RWPE1 (cell line): ENCODE measurements around the gene PPM1G.

ENCODE experiments used
- CTCF ChIA-PET: fragments of 350-600 bp; sonication (Branson Sonifier 250); formaldehyde crosslinking; extraction: SDS; loops from one replicate; lab custom pipeline; 2021; lab: Yijun Ruan, JAX
- POLR2A ChIA-PET: fragments of 400-600 bp; formaldehyde crosslinking; extraction: SDS; loops from one replicate; lab custom pipeline; 2020; ENCODE audit warnings: antibody characterized with exemption; ENCODE audit not compliant: low non-redundant PET; lab: Yijun Ruan, JAX
- DNase-seq: peaks from one replicate; pipeline ENCODE4 v3.0.0; 2012; ENCODE audit warnings: low spot score
- H3K27ac ChIP-seq: fragments of 450-650 bp; 2 replicates; pipeline ENCODE4 v1.5.1; 2017
- TF ChIP-seq, protein P1 (sequence below): fragments of 450-650 bp; conservative IDR thresholded peaks from 2 replicates; pipeline ENCODE4 v1.5.1; 2017; ENCODE audit warnings: low read depth, mild to moderate bottlenecking

The PPM1G gene

GRCh38 chr2:27400348-27401135, 8.8 kb downstream of the PPM1G start:
- no peak overlapping the region for H3K27ac ChIP-seq
- TF ChIP-seq, protein P1, sequence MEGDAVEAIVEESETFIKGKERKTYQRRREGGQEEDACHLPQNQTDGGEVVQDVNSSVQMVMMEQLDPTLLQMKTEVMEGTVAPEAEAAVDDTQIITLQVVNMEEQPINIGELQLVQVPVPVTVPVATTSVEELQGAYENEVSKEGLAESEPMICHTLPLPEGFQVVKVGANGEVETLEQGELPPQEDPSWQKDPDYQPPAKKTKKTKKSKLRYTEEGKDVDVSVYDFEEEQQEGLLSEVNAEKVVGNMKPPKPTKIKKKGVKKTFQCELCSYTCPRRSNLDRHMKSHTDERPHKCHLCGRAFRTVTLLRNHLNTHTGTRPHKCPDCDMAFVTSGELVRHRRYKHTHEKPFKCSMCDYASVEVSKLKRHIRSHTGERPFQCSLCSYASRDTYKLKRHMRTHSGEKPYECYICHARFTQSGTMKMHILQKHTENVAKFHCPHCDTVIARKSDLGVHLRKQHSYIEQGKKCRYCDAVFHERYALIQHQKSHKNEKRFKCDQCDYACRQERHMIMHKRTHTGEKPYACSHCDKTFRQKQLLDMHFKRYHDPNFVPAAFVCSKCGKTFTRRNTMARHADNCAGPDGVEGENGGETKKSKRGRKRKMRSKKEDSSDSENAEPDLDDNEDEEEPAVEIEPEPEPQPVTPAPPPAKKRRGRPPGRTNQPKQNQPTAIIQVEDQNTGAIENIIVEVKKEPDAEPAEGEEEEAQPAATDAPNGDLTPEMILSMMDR, result no peak
- ChIA-PET POLR2A (no interaction called here), CTCF (no interaction called here)
- DNase-seq, result no peak

GRCh38 chr2:27398962-27399361, 10.4 kb downstream of the PPM1G start:
- H3K27ac ChIP-seq, result no peak overlapping the region
- CTCF ChIA-PET, result interaction anchor here (0.6 kb wide), 1 partner anchor 64 kb away, joined by 4 read pairs; no protein-coding TSS in a partner anchor
- POLR2A ChIA-PET, result no interaction called here
- no peak for DNase-seq
- TF ChIP-seq, protein P1, result no peak

DNA sequence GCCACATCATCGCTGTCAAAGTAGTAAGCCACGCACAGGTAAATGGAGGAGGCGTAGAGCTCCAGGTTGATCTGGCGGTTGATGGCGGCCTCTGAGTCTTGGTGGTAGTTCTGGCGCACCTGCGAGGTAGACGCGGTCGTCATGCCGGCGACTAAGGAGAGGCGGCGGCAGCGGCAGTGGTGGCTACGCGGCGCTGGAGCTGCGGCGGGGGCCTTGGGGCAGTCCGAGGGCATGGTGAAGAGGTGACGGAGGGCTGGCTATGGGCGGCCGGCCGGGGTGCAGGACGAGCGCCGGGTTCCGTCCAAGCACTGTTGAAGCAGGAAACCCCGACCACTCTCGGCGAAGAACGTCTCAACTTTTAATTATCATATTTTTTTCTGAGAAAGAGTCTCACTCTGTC, 16.2 kb downstream of the PPM1G start:
- CTCF ChIA-PET, result no interaction called here
- POLR2A ChIA-PET, result no interaction called here
- no peak overlapping the region for H3K27ac ChIP-seq
- TF ChIP-seq, protein P1, result no peak
- no peak for DNase-seq

- TF ChIP-seq, protein P1, result no peak
- no peak overlapping the region for H3K27ac ChIP-seq
- ChIA-PET POLR2A (no interaction called here), CTCF (interaction anchor here (0.7 kb wide), 1 partner anchor 14 kb away, joined by 3 read pairs; no protein-coding TSS in a partner anchor)
- no peak for DNase-seq
These were observed 18.3 kb downstream of the PPM1G start for GRCh38 chr2:27390822-27391679.

DNA sequence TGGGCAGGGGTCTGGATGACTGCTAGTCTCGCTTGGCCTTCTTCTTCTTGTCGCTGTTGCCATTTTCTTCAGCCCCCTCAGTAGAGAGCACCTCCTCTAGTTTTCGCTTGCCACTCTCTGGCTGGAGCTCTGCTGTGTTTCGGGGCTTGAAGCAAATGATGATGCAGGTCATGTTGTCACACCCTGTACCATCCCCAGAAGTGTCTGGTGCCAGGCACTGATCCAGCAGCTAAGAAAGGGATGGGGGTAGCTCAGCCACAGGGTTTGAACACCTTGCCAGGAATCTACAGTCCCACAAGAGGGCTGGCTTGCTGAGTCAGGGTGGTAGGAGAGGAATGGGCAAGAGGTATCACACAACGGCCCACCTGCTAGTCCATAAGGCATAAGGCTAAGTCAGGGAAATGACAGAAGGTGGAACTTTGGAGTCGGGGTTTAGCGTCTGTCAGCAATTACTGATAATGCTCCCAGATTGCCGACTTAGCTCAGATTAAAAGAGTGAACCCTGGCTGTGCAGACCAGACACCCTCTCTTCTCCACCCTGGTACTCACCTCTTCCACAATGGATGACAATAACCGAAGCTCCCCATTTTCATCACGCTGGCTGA, 27.7 kb downstream of the PPM1G start:
- POLR2A ChIA-PET, result no interaction called here
- CTCF ChIA-PET, result interaction anchor here (0.6 kb wide), 1 partner anchor 102 kb away, joined by 7 read pairs; no protein-coding TSS in a partner anchor
- no peak for DNase-seq
- peak overlapping the region; percentile 93 for H3K27ac ChIP-seq
- TF ChIP-seq, protein P1, result no peak
